OCI-LY7 (cell line): ENCODE data around the gene ALDOB. TPM values are rescaled to one million over a fixed set of nuclear protein-coding genes. Genes with fewer than 3 reads are reported as not detected.

Experiments
- BruUV-seq: library from RNA; stranded (reverse); fragments of 400-500 nt; replicated peaks from 2 replicates; lab custom pipeline; 2021; lab: Mats Ljungman, UMichigan
- CTCF ChIA-PET: fragments of 300-600 bp; sonication (Branson Sonifier 250); formaldehyde crosslinking; loops from one replicate; lab custom pipeline; 2022; ENCODE audit warnings: antibody characterized with exemption; ENCODE audit not compliant: unreplicated experiment; lab: Charles Lee
- POLR2A ChIA-PET: fragments of 300-600 bp; sonication (Branson Sonifier 250); formaldehyde crosslinking; loops from one replicate; lab custom pipeline; 2022; ENCODE audit warnings: antibody characterized with exemption; lab: Charles Lee
- DNase-seq: peaks from one replicate; pipeline ENCODE4 v3.0.0-alpha.2; 2015; ENCODE audit warnings: low spot score
- H2AFZ ChIP-seq: fragments of 200-600 bp; sonication (generic), shearing (Covaris generic); 2 replicates; pipeline ENCODE4 v1.6.1; 2014; ENCODE audit warnings: mild to moderate bottlenecking, antibody characterized with exemption, low read length, moderate library complexity
- H3K27ac ChIP-seq: fragments of 200-600 bp; sonication (generic); 2 replicates; pipeline ENCODE4 v1.5.1; 2014; ENCODE audit warnings: mixed run types, low read depth, mild to moderate bottlenecking, moderate library complexity, low read length, inconsistent platforms; ENCODE audit not compliant: poor library complexity, severe bottlenecking
- H3K36me3 ChIP-seq: fragments of 200-600 bp; sonication (generic); 2 replicates; pipeline ENCODE4 v1.6.1; 2014; ENCODE audit warnings: mild to moderate bottlenecking, antibody characterized with exemption, low read length, moderate library complexity, mixed read lengths; ENCODE audit not compliant: insufficient read depth
- H3K4me1 ChIP-seq: fragments of 200-600 bp; sonication (generic); 2 replicates; pipeline ENCODE4 v1.5.1; 2014; ENCODE audit warnings: mild to moderate bottlenecking, low read length; ENCODE audit not compliant: insufficient read depth, poor library complexity, severe bottlenecking
- H3K4me2 ChIP-seq: fragments of 200-600 bp; sonication (generic); 2 replicates; pipeline ENCODE4 v1.6.1; 2014; ENCODE audit warnings: mild to moderate bottlenecking, low read length
- H3K4me3 ChIP-seq: fragments of 200-600 bp; sonication (generic); 2 replicates; pipeline ENCODE4 v1.5.1; 2014; ENCODE audit warnings: mild to moderate bottlenecking, low read depth, low read length; ENCODE audit not compliant: poor library complexity, severe bottlenecking
- H3K79me2 ChIP-seq: fragments of 200-600 bp; sonication (generic); 2 replicates; pipeline ENCODE4 v1.6.1; 2016; ENCODE audit warnings: low read depth, mild to moderate bottlenecking, low read length, moderate library complexity, mixed read lengths; ENCODE audit not compliant: insufficient read depth
- H3K9me2 ChIP-seq: fragments of 200-600 bp; sonication (generic); 2 replicates; pipeline ENCODE4 v1.6.1; 2016; ENCODE audit warnings: mild to moderate bottlenecking, low read length, mixed read lengths; ENCODE audit not compliant: insufficient read depth
- H3K9me3 ChIP-seq: fragments of 200-600 bp; sonication (generic); 2 replicates; pipeline ENCODE4 v1.6.1; 2014; ENCODE audit warnings: mild to moderate bottlenecking, mixed run types, low read length, mixed read lengths
- H4K20me1 ChIP-seq: fragments of 200-600 bp; sonication (generic); 2 replicates; pipeline ENCODE4 v1.6.1; 2014; ENCODE audit warnings: mild to moderate bottlenecking, antibody characterized with exemption, low read length, moderate library complexity, mixed read lengths; ENCODE audit not compliant: insufficient read depth
- CTCF ChIP-seq: fragments of 200-600 bp; sonication (generic); conservative IDR thresholded peaks from 2 replicates; pipeline ENCODE4 v1.5.1; 2014; ENCODE audit warnings: mild to moderate bottlenecking, antibody characterized with exemption, low read length, moderate library complexity, mixed read lengths
- EZH2phosphoT487 ChIP-seq: fragments of 200-600 bp; sonication (generic); IDR thresholded peaks from 2 replicates; pipeline ENCODE4 v1.6.1; 2018; ENCODE audit warnings: low read depth, borderline replicate concordance, mild to moderate bottlenecking, mixed run types, antibody characterized with exemption, low read length, moderate library complexity, mixed read lengths
- intact Hi-C: fragments of 100-400 bp; cut with micrococcal nuclease; formaldehyde crosslinking; loops from one replicate; pipeline ENCODE4 v1.10.0; 2022; ENCODE audit not compliant: unreplicated experiment
- total RNA-seq, 2 experiments: library from RNA; depleted of rRNA in 1 of 2; stranded (reverse); fragments of >200 nt in 1 of 2; shearing (Covaris generic) in 1 of 2; gene quantifications; 2 replicates each; pipeline ENCODE4 v1.2.3, GENCODE V29; 2014 to 2022

The ALDOB gene
- total RNA-seq, 2 experiments from 2014 or later: not detected

- H3K4me3 ChIP-seq: no peak overlapping the region
- H3K4me2 ChIP-seq: no peak overlapping the region
- ChIA-PET CTCF (no interaction called here), POLR2A (no interaction called here)
- no TSS peak for BruUV-seq
- no peak for DNase-seq
- intact Hi-C loops: no loop called here
- TF ChIP-seq CTCF (no peak), EZH2phosphoT487 (no peak)
- H3K27ac ChIP-seq: no peak overlapping the region
- H2AFZ ChIP-seq: no peak overlapping the region
- no peaks in the 10 kb centered on the region for H3K9me3 ChIP-seq
- no peaks in the 10 kb centered on the region for H4K20me1 ChIP-seq
- H3K79me2 ChIP-seq: no peaks in the 10 kb centered on the region
- H3K9me2 ChIP-seq: no peaks in the 10 kb centered on the region
- H3K4me1 ChIP-seq: peaks cover 5% of the 10 kb centered on the region
- H3K36me3 ChIP-seq: no peaks in the 10 kb centered on the region
Measured at GRCh38 chr9:101450931-101451330, 15.4 kb upstream of the ALDOB start.

GRCh38 chr9:101449071-101449721, 13.6 kb upstream of the ALDOB start:
- POLR2A ChIA-PET: interaction anchor here (0.6 to 0.7 kb wide), 2 partner anchors 51 to 77 kb away, joined by 3 to 4 read pairs; partner anchors contain the start of genes MRPL50 and ZNF189
- CTCF ChIA-PET: interaction anchor here (0.7 to 1.3 kb wide), 2 partner anchors 80 to 92 kb away, joined by 3 to 5 read pairs; no protein-coding TSS in a partner anchor
- TF ChIP-seq CTCF (peak; percentile 87), EZH2phosphoT487 (no peak)
- H4K20me1 ChIP-seq: no peaks in the 10 kb centered on the region
- no peaks in the 10 kb centered on the region for H3K36me3 ChIP-seq
- peak overlapping the region; percentile 69 for H3K4me3 ChIP-seq
- H3K9me3 ChIP-seq: no peaks in the 10 kb centered on the region
- peaks cover 5% of the 10 kb centered on the region for H3K4me1 ChIP-seq
- no peaks in the 10 kb centered on the region for H3K9me2 ChIP-seq
- intact Hi-C loops: loop anchor here (1.0 kb wide), 1 partner anchor 81 kb away; no protein-coding TSS in a partner anchor
- H3K79me2 ChIP-seq: no peaks in the 10 kb centered on the region
- DNase-seq: peak; percentile 78
- peak overlapping the region; percentile 67 for H2AFZ ChIP-seq
- no TSS peak for BruUV-seq
- no peak overlapping the region for H3K27ac ChIP-seq
- peak overlapping the region; percentile 77 for H3K4me2 ChIP-seq

GRCh38 chr9:101448680-101449070, 13.1 kb upstream of the ALDOB start:
- Histone ChIP-seq H2AFZ (peak overlapping the region; percentile 67; the same call in 1 of the 2 replicates), H3K4me2 (peak overlapping the region; percentile 77), H3K9me3 (no peaks in the 10 kb centered on the region), H3K27ac (no peak overlapping the region), H3K79me2 (no peaks in the 10 kb centered on the region), H3K4me3 (peak overlapping the region; percentile 69), H3K9me2 (no peaks in the 10 kb centered on the region), H3K36me3 (no peaks in the 10 kb centered on the region), H4K20me1 (no peaks in the 10 kb centered on the region), H3K4me1 (peaks cover 5% of the 10 kb centered on the region)
- intact Hi-C loops: loop anchor here (1.0 kb wide), 1 partner anchor 82 kb away; no protein-coding TSS in a partner anchor
- no peak for TF ChIP-seq CTCF
- TF ChIP-seq EZH2phosphoT487: no peak
- ChIA-PET POLR2A (interaction anchor here (0.6 kb wide), 2 partner anchors 76 to 238 kb away, joined by 3 read pairs; no protein-coding TSS in a partner anchor), CTCF (interaction anchor here (0.7 to 1.3 kb wide), 2 partner anchors 81 to 92 kb away, joined by 3 to 5 read pairs; no protein-coding TSS in a partner anchor)
- no peak for DNase-seq
- no TSS peak for BruUV-seq
